ENCODE results near the gene PDXP.
"Not testable (repeated sequence)": the region's sequence is repeated elsewhere in the genome, so short reads cannot be mapped to it uniquely, and the experiment has no call there.

PDXP gene

DNA sequence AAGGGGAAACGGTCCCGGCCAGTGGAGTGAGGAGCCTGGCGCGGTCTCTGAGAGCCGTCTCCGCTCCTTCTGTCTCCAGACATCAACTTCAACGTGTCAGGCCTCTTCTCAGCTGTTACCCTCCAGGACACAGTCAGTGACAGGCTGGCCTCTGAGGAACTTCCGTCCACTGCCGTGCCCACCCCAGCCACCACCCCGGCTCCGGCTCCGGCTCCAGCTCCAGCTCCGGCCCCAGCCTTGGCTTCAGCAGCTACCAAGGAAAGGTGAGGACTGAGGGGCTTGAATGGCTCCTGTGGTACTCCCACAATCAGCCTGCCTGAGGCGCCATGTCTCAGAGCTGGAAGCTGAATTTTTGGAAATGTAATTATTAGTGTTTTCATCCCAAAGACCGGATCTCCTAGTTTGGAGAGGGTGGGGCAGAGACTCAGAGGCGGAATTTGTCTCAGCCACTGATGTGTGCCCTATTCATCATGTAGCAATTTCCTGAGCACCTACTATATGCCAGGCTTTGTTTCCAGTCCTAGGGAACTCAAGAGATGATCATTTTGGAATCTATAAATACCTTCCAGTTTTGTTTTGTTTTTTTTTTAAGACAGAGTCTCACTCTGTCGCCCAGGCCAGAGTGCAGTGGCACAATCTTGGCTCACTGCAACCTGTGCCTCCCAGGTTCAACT lies 7.9 kb upstream of the PDXP start:
- DNase-seq = no peak

DNA sequence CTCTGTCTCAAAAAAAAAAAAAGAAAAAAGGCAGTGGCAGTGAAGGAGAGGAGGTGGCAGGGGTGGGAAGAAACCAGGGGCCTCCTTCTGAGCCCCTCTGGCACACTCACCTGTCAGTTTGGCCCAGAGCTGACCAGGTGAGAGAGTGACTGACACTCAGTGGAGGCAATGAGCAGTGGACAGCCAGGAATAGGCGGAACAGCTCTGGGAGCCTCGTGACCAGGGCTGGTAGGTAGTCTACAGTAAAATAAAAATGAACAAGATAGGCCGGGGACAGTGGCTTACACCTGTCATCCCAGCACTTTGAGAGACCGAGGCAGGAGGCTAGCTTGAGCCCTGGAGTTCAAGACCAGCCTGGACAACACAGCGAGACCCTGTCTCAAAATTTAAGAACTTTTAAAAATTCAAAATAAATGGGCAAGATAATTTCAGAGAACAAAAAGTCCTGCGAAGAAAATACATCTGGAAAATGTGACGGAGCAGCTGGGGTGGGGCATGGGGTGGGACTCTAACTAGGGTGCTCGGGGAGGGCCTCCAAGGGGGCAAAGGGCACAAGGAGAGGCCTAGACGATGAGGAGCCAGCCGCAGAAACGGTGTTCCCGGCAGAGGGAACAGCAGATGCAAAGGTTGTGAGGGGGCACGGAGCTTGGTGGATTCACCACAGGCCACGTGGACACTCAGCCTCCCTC lies 3.8 kb upstream of the PDXP start:
- no peak for DNase-seq

DNA sequence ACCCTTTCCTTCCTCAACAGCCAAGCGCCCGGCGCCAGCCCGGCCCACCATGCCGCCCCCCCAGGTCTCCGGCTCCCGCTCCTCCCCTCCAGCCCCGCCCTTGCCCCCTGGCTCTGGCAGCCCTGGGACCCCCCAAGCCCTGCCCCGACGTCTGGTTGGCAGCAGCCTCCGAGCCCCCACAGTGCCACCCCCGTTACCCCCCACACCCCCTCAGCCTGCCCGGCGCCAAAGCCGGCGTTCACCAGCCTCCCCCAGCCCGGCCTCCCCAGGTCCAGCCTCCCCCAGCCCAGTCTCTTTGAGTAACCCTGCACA lies 3.3 kb upstream of the PDXP start:
- no peak for DNase-seq

DNA sequence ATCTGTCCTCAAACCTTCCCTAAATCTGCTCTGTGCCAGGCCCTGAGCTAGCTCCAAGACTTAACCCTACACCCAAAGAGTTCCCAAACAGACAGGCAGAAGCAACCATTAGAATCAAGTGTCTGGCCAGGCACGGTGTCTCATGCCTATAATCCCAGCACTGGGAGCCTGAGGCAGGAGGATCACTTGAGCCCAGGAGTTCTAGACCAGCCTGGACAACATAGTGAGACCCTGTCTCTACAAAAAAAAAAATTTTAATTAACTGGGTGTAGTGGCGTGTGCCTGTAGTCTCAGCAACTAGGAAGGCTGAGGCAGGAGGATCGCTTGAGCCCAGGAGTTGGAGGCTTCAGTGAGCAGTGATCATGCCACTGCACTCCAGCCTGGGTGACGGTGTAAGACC lies 1.9 kb upstream of the PDXP start:
- DNase-seq = not testable (repeated sequence)

DNA sequence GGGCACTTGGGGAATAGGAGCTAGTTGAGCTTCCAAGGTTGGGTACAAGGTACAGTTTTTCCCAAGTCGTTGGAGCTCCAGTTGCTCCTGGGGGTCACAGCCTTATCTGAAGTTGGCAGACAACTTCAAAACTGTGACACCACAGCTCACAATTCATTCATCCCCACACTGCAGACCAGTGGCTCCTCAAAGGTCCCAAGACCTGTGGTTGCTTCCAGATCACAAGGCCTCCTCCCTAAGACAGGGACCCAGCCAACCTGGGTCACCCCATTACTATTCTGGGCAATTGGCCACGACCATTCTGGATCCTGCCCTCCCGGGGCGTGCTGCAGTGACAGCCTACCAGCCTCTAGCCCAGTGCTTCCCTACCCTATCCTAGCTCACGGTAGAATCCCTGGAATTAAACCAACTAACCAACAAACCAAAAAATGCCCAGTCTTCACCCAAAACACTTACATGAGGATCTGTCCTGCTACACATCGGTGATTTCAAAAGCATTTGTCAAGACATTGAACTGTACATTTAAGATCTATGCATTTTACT lies 862 bp upstream of the PDXP start:
- DNase-seq = no peak

DNA sequence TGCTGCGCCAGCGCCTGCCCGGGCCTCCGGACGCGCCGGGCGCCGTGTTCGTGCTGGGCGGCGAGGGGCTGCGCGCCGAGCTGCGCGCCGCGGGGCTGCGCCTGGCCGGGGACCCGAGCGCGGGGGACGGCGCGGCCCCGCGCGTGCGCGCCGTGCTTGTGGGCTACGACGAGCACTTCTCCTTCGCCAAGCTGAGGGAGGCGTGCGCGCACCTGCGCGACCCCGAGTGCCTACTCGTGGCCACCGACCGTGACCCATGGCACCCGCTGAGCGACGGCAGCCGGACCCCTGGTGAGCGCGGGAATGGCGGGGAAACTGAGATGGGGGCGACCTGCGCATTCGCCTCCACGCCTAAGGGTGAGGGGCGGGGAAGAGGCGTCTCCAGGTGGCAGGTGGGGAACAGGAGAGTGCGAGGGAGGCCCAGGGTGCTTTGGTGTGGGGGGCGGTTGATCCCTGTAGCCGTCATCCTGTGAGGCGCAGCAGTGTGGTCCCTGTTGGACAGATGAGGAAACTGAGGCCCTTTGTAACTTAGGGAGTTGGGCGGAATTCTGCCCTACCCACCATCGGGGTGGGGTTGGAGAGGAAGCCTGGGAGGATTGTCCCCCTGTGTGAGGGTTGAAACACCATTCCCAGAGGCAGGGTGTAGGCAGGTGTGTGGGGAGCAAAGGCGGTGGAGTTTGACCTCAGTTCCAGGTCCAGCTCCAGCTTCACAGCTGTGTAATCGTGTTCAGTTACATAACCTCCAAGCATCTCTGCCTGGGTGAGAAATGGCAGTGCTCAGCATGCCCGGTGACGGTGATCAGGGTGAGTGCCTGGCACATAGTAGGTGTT lies 758 bp downstream of the PDXP start:
- DNase-seq = no peak

DNA sequence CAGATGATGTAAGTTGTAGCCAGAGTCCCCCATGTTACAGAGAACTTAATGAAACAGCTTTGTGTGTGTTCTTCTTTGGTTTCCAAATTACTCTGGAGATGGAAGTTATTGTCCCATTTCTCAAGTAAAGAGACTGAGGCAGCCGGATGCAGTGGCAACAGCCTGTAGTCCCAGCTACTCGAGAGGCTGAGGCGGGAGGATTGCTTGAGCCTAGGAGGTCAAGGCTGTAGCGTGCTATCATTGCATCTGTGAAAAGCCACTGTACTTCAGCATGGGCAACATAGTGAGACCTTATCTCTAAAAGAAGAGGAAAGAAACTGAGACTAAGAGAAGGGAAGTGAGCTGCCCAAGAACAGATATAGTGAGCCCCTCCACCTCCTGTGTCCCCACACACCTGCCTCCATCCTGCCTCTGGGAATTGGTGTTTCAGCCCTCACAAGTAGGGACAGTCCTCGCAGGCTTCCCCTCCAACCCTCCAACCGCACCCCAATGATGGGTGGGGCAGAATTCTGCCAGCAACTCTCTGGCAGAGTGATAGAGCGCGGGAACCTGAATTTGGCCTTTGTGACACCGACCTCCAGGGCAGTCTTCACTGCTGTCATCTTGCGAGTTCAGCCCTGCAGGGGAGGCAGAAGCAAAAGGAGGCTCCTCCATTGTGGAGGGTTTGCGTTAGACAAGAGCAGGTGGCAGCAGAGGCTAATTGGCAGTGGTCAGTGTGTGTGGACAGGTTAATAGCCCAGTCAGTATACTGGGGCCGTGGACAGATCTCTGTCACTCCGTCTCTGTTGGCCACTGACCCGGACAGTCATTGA lies 1.6 kb downstream of the PDXP start:
- DNase-seq = no peak

DNA sequence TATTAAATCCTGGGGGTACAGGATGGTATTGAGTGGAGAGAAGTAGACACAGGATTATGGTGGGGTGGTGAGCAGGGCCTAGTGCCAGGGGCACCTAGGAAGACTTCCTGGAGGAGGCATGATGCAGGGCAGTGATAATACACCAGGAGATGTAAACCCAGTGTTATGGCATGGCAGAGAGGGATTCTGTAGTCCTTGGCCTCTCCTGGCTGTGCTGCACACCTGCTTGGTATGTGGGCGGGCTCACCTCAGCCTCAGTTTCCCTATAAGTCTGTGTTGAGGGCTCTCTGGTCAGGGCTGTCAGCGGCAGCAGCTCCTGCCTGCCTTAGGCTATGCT lies 2.2 kb downstream of the PDXP start:
- no peak for DNase-seq

DNA sequence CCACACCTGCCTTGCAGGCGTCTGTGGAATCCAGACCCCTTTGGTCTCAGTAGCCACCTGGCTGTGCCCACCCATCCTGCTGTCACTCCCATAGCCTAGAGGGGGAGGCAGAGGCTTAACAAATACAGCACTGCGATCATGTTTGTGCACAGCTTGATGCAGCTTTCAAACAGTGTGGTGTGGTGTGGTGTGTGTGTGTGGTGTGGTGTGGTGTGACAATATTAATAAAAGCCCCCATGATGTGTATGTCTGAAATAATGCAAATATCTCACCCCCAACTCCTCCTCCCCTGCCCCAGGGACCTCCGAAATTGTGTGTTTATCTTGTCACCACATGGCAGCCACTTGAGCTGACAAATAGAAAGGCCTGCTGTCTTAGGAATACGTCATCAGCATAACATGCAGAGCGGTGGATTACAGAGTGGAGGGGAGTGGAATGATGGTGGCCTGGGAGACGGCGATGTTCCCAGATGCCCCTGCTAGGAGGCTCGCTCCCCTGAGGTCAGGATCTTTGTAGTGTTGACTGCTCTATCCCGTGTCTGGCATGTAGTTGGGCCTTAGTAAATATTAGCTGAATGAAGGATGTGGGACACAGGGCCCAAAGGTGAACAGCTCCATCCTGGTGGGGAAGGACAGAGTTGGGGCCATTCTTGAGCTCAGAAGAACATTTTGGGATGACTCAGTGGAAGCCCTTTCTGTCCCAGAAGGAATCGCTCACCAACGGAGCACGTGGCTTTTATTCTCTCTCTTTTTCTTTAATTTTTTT lies 2.8 kb downstream of the PDXP start:
- no peak for DNase-seq

DNA sequence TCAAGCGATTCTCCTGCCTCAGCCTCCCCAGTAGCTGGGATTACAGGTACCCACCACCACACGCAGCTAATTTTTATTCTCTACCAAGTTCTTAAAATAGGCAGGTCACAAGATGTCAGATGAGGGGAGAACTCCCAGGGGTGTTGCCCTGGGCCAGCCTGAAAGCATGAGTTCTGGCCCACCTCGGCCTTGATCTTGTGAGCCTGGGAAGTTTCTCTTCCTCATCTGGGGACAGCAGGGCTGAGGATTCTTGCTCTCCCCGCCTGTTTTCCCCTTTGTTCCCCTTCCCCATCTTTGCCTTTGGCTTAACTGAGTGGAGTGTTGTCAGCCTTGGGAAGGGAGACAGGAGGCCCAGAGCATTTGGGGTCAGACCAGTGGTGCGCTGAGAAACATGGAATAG lies 3.5 kb downstream of the PDXP start:
- DNase-seq = no peak

DNA sequence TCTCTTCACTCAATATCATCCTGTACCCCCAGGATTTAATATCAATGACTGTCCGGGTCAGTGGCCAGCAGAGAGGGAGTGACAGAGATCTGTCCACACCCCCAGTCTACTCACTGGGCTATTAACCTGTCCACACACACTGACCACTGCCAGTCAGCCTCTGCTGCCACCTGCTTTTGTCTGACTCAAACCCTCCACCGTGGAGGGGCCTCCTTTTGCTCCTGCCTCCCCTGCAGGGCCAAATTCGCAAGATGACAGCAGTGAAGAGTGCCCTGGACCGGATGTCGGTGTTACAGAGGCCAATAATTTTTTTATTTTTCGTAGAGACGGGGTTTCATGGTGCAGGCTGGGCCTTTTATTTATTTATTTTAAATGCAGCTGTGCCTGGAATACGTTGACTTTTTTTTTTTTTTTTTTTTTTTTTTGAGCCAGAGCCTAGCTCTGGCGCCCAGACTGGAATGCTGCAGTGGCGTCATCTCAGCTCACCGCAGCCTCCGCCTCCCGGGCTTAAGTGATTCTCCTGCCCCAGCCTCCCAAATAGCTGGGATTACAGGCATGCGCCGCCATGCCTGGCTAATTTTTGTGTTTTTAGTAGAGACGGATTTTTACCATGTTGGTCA lies 5.1 kb downstream of the PDXP start:
- no peak for DNase-seq

DNA sequence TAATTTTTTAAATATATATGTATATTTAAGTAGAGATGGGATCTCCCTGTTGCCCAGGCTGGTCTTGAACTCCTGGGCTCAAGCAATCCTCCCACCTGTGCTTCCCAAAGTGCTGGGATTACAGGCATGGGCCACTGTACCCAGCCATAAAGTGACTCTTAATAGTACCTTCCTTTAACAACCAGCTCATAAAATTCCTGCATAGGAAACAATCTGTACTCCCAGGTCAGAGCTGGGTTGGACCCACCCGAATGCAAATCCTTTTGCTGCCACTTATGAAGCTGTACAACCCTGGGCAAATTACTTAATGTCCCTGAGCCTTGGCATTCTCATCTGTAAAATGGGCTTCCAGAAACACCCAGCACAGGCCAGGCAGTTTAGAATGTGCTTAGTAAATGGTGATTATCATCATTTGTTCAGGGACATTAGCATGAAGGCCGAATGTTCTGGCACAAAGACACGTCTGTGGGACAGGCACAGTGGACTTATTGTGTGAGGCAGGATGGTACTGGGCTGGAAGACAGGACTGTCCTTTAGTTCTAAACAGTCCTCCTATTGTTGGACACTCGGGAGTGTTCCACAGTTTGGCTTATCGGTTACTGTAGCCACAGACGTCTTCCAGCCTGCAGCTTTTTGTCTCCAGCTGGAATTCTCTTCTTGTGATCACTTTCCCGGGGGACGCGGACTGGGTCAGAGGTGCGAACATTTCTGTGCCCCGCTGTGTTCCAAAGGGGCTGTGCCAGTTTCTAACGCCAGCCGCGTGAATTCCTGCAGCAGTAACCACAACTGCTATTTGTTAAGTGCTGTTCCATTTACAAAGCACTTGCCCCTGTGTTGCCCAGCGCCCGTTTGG lies 6.0 kb downstream of the PDXP start:
- no peak for DNase-seq

DNA sequence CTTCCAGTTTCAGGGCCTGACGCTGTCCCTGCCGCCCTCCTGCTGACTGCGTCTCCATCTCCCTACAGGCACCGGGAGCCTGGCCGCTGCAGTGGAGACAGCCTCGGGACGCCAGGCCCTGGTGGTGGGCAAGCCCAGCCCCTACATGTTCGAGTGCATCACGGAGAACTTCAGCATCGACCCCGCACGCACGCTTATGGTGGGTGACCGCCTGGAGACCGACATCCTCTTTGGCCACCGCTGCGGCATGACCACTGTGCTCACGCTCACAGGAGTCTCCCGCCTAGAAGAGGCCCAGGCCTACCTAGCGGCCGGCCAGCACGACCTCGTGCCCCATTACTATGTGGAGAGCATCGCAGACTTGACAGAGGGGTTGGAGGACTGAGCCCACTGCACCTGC lies 7.0 kb downstream of the PDXP start:
- DNase-seq = no peak

DNA sequence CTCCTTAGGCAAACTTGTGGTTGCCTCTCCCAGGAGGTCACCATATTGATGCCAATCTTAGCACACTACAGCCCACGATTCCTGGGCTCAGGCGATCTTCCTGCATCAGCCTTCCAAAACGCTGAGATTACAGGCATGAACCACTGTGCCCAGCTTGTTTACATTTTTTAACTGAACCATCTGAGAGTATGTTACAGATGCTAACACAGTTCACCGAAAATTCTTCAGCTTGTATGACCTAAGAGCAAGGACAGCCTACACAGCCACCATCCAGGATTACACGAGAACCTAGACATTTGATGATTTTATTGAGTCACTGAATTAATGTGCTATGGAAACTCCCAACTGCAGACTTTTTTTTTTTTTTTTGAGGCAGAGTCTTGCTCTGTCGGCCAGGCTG lies 11.1 kb downstream of the PDXP start:
- DNase-seq = no peak

DNA sequence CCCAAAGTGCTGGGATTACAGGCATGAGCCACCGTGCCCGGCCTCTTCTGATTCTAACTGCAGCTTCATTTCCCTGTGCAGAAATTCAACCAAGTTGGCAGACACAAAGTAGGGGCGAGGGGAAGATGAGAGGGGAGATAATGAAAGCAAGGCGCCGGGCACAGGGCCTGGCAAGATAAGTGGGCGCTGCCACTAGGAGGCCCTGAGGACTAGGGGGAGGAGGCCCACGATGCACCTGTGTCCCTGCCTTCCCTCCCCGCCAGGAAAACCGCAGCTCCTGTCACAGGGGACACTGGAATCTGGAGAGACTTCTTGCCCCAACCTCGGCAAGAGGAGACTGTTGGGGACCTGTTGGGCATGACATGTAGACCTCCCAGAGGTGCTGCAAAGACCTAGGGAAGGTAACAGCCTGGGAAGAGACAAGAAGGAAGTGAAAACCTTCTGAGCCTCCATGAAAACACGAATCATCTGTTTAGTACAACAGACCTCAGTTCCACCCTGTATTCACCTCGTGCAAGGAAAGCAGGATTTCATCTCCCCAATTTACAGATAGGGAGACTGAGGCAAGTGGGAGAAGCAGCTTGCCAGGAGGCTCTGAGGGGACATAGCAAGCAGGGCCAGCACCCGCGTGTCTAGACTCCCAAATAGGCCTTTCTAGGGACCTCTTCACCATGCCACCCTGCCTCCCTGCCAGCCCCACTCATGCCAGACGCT lies 13.8 kb downstream of the PDXP start:
- DNase-seq = no peak

DNA sequence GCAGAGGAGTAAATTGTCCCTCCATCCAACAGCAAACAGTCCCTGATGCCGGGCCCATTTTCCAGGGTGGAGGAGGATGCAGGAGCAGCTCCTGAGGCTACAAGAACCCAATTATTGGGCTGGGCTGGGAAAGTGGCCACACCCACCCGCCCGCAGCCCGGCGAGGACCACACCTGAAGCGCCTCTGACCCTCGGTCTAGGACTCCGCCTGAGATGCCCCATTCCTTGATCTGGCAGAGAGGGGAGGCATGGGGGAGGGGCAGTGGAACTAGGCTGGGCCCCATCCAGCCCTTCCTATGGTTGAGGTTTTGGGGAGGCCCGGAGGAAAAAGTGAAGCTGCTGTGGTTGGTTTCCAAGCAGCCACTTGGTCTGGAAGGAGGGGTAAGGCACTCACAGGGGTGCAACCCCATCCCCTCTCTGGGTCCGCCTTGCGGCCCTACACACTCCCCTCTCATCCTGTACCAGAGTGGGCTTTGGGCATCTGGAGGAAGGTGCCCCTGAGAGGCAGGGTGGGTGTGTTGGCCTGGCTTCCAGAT lies 14.5 kb downstream of the PDXP start:
- DNase-seq = no peak

DNA sequence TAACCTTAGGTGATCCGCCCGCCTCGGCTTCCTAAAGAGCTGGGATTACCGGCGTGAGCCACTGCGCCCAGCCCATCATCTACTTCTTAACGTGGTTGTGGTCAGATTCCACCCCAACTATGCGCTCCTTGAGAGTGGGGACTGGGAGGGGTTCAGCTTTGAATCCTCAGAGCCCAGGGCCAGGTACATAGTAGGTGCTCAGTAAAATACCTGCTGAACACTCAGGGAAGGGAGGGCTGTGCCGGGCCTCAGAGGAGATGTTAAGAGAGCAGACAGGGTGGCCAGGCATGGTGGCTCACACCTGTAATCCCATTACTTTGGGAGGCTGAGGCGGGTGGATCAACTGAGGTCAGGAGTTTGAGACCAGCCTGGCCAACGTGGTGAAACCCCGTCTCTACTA lies 15.7 kb downstream of the PDXP start:
- no peak for DNase-seq

DNA sequence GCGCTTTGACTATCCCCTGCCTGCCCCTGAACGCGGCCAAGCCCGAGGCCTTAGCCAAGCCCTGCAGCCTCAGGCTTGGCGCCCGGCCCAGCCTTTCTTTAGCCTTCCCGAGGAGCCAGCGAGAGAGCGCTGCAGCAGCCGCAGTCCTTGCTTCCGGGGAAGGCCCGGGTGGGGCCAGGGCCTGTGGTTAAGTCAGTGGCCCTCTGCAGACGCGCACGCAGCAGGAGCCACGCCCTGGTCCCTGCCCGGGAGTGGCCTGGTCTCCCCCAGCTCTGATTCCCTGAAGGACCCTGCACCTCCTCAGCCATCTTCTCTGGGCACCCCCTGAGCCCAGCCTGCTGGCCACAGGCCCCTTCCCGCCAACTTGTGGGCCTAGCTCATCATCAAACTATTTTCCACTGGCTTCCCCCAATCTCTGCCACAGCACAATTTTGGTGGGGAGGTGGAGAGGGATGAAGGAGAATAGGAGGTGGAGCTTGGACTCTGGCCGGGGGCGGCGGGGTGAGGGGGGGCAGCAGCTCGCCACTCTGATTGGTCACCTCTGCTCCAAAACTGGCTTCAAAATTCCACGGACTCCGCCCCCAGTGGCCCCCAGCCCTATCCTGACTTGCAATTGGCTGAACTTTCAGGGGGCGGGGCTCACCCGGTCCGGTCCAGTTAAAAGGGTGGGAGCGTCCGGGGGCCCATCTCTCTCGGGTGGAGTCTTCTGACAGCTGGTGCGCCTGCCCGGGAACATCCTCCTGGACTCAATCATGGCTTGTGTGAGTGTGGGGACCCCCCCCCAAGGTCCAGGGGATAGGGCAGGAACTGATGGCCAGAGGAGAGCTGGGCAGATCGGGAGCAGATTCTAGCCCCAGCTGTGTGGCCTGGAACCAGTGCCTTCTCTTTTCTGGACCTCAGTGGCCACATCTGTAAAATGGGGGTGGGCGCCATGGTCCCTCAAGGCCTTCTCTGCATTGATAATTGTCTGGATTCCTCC lies 16.7 kb downstream of the PDXP start, which contains the start of gene LGALS1:
Gene LGALS1, plus strand, starts transcription at position 686 of the 979 bp plus-strand sequence. Its CDS starts 67 bp downstream, at position 753.
- peak; percentile 50 for DNase-seq

Measured in activated gamma-delta T cell (primary cell).